Pancreas (tissue), 10 donors: ENCODE results near the gene G6PC2. TPM values are rescaled to one million over a fixed set of nuclear protein-coding genes. Genes with fewer than 3 reads are reported as not detected.

Source experiments
- ATAC-seq, 4 donors: fragments of 200-7000 bp; cut with Tn5 transposase; one replicate each; pipeline versions ENCODE4 v1.8.0 to v1.9.1; 2020; ENCODE audit warnings: mild to moderate bottlenecking in 4 of 4, moderate library complexity in 4 of 4
- DNase-seq, 6 donors: peaks; one replicate each; pipeline ENCODE4 v3.0.0-alpha.2; 2020
- FAIRE-seq: peaks from 2 replicates; lab custom pipeline; 2012; peaks lifted over from hg19 to GRCh38; lab: Jason Lieb, UNC
- H3K27ac ChIP-seq, 4 donors: fragments of 200-600 bp; sonication (generic); 1 replicate in 3 of 4; 2 replicates in 1 of 4; pipeline versions ENCODE4 v1.5.0 to v1.8.0; 2020
- H3K27me3 ChIP-seq, 4 donors: fragments of 200-600 bp; one replicate each; pipeline ENCODE4 v1.8.0; 2021
- H3K36me3 ChIP-seq, 3 donors: fragments of 200-600 bp; sonication (generic) in 1 of 3; one replicate each; pipeline versions ENCODE4 v1.5.0 to v1.8.0; 2020 to 2021
- H3K4me1 ChIP-seq, 3 donors: fragments of 200-600 bp; one replicate each; pipeline ENCODE4 v1.8.0; 2021
- H3K4me3 ChIP-seq, 4 donors: fragments of 200-600 bp; sonication (generic) in 2 of 4; one replicate each; pipeline versions ENCODE4 v1.5.0 to v1.8.0; 2020 to 2021
- H3K9me3 ChIP-seq, 4 donors: fragments of 200-600 bp; one replicate each; pipeline ENCODE4 v1.8.0; 2021
- WGBS, 2 donors: extraction: QIAGEN DNeasy Blood & Tissue Kit; methylation state at CpG; one replicate each; pipeline ENCODE4 v1.1.7; 2013; 5-methylcytosine and 5-hydroxymethylcytosine counted together
- intact Hi-C, 3 donors: fragments of 100-400 bp; cut with DNase I; formaldehyde crosslinking; loops; one replicate each; pipeline versions ENCODE4 v1.11.1 to v1.14.2; 2022
- polyA plus RNA-seq, 2 donors: library from polyadenylated mRNA; stranded (reverse); fragments of 200-250 nt; gene quantifications; one replicate each; pipeline ENCODE4 v1.2.3, GENCODE V29; 2013
- total RNA-seq, 6 donors: library from RNA; stranded (reverse); fragmentation: NEBNext Ultra II Directional in 4 of 6; extraction: Animal tissue kit (Norgen Biotek cat#: 25700) in 4 of 6; gene quantifications; one replicate each; pipeline versions ENCODE4 v1.2.1 to v1.2.4, GENCODE V29; 2021 to 2023
- TF ChIP-seq, protein P1 (sequence below), 4 donors: fragments of 200-600 bp; sonication (generic) in 3 of 4; IDR thresholded peaks; one replicate each; pipeline versions ENCODE4 v1.5.0 to v1.8.0; 2021; ENCODE audit warnings: antibody characterized with exemption in 4 of 4
- donor health status: healthy with polysubstance abuse.
- donor health status: DM: no; HTN: no; CAD: no; lungs with moderate emphysema.
- donor health status: DM: no; HTN: no; CAD: no.
- donor health status: control.
- donor health status: control.
- donor health status: Bipolar disorder and iron deficiency.
- donor health status: DM: yes; HTN: yes; CAD: no.
- donor health status: DM: no; HTN: no; CAD: no.
- donor health status: DM: no; HTN: no; CAD: no.
- donor health status: DM: yes; HTN: yes; CAD: no.

The G6PC2 gene
- total and polyA plus RNA-seq, 8 donors, result 2.2 to 262 (median 18.7) TPM

DNA sequence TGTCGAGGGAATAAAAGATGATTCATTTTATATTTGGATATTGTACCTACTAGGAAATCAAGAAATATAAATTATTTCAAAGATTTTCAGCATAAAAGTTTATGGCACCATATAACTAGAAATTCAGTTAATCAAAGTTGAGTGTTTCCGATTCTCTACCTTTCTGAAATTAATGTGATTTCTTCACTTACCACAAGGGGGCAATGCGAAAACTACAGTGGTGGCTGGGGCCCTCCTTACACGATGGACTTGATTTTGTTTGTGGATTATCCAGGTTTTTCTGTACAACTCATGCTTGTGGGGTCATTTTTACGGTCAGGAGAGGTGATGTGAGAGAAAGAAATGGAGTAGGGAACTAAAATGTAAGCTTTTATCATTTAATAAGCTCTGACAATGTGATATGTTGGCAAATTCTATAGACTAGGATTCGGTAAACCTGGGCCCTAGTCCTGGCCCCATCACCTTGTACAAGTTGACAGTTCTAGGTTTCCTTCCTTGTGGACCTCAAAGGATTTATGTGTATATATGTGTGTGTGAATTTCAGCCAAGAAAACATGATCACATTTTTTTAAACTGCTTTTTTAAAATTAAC lies 47.6 kb downstream of the G6PC2 start:
- intact Hi-C loops, result no loop called here
- H3K9me3 ChIP-seq, result no peaks in the 10 kb centered on the region
- no peak overlapping the region for H3K27ac ChIP-seq
- no peak overlapping the region for H3K4me3 ChIP-seq
- H3K27me3 ChIP-seq, result no peaks in the 10 kb centered on the region
- H3K4me1 ChIP-seq, result no peaks in the 10 kb centered on the region
- FAIRE-seq (no peak), ATAC-seq (no peak), DNase-seq (no peak)
- TF ChIP-seq, protein P1, sequence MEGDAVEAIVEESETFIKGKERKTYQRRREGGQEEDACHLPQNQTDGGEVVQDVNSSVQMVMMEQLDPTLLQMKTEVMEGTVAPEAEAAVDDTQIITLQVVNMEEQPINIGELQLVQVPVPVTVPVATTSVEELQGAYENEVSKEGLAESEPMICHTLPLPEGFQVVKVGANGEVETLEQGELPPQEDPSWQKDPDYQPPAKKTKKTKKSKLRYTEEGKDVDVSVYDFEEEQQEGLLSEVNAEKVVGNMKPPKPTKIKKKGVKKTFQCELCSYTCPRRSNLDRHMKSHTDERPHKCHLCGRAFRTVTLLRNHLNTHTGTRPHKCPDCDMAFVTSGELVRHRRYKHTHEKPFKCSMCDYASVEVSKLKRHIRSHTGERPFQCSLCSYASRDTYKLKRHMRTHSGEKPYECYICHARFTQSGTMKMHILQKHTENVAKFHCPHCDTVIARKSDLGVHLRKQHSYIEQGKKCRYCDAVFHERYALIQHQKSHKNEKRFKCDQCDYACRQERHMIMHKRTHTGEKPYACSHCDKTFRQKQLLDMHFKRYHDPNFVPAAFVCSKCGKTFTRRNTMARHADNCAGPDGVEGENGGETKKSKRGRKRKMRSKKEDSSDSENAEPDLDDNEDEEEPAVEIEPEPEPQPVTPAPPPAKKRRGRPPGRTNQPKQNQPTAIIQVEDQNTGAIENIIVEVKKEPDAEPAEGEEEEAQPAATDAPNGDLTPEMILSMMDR (IDR thresholded peaks at IDR 0.05), result peak in 3 of 4 donors; percentile 13 to 17 (median 14)
- H3K36me3 ChIP-seq, result no peaks in the 10 kb centered on the region
- WGBS, 2 donors, result 54 to 55% methylated on average over 6 of the region's 6 CpGs

DNA sequence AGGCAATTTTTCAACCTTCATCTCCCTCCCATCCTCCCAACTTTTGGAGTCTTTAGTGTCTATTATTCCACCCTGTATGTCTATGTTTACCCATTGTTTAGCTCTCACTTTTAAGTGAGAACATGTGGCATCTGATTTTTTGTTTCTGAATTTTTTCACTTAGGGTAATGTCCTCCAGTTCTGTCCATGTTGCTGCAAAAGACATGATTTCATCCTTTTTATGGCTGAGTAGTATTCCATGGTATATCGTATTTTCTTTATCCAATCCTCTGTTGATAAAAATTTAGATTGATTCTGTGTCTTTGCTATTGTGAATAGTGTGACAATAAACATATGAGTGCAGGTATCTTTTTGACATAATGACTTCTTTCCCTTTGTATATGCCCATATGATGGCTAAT lies 48.2 kb downstream of the G6PC2 start:
- H3K27ac ChIP-seq, result no peak overlapping the region
- no peaks in the 10 kb centered on the region for H3K27me3 ChIP-seq
- FAIRE-seq (no peak), ATAC-seq (no peak), DNase-seq (no peak)
- no peaks in the 10 kb centered on the region for H3K9me3 ChIP-seq
- TF ChIP-seq, protein P1 (IDR thresholded peaks at IDR 0.05), result no peak
- 84 to 92% methylated on average over 1 of the region's 1 CpG for WGBS, 2 donors
- H3K36me3 ChIP-seq, result no peaks in the 10 kb centered on the region
- intact Hi-C loops, result no loop called here
- H3K4me1 ChIP-seq, result no peaks in the 10 kb centered on the region
- H3K4me3 ChIP-seq, result no peak overlapping the region

DNA sequence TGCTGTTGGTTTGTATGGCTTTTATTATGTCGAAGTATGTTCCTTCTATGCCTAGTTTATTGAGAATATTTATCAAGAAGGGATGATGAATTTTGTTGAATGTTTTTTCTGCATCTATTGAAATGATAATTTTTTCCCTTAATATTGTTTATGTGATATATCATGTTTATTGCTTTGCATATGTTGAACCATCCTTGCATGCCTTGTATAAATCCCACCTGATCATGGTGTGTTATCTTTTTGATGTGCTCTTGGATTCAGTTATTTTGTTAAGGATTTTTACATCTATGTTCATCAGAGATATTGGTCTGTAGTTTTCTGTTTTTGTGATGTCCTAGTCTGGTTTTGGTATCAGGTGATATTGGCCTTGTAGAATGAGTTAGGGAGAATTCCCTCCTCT lies 50.8 kb downstream of the G6PC2 start:
- intact Hi-C loops, result no loop called here
- FAIRE-seq (no peak), DNase-seq (no peak), ATAC-seq (no peak)
- Histone ChIP-seq H3K4me1 (no peaks in the 10 kb centered on the region), H3K36me3 (no peaks in the 10 kb centered on the region), H3K9me3 (no peaks in the 10 kb centered on the region), H3K27me3 (no peaks in the 10 kb centered on the region), H3K27ac (no peak overlapping the region), H3K4me3 (no peak overlapping the region)
- WGBS, 2 donors, result 82 to 91% methylated on average over 1 of the region's 1 CpG
- TF ChIP-seq, protein P1 (IDR thresholded peaks at IDR 0.05), result no peak

DNA sequence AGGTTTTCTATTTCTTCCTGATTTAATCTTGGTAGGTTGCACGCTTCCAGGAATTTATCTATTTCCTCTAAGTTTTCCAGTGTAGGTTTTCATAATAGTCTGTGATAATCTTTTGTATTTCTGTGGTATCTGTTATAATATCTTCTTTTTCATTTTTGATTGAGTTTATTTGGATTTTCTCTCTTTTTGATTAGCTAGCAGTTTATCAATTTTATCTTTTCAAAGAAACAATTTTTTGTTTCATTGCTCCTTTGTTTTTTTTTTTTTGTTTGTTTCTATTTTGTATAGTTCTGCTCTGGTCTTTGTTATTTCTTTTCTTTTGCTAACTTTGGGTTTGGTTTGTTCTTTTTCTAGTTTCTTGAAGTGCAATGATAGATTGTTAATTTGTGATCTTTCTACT lies 51.3 kb downstream of the G6PC2 start:
- TF ChIP-seq, protein P1 (IDR thresholded peaks at IDR 0.05), result no peak
- Histone ChIP-seq H3K36me3 (no peaks in the 10 kb centered on the region), H3K4me3 (no peak overlapping the region), H3K9me3 (no peaks in the 10 kb centered on the region), H3K4me1 (no peaks in the 10 kb centered on the region), H3K27ac (no peak overlapping the region), H3K27me3 (no peaks in the 10 kb centered on the region)
- ATAC-seq, result no peak
- peak; percentile 13 for FAIRE-seq
- intact Hi-C loops, result no loop called here
- no peak for DNase-seq
- 69 to 92% methylated on average over 1 of the region's 1 CpG for WGBS, 2 donors

DNA sequence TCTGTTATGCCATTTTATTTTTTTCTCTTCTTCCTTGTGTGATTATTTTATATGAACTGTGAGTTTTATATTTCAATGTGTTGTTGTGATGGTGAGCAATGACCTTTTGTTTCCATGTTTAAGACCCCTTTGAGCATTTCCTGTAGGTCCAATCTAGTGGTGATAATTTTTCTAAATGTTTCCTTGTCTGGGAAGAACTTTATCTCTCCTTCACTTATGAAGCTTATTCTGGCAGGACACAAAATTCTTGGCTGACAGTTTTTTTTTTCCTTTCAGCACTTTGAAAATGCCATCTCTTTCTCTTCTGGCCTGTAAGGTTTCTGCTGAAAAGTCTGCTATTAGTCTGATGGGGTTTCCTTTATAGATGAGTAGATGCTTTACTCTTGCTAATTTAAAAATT lies 53.2 kb downstream of the G6PC2 start:
- intact Hi-C loops, result no loop called here

More for the DNA sequence above, 53.2 kb downstream of the G6PC2 start:
- ATAC-seq (no peak), FAIRE-seq (no peak), DNase-seq (no peak)
- H3K9me3 ChIP-seq, result no peaks in the 10 kb centered on the region
- TF ChIP-seq, protein P1 (IDR thresholded peaks at IDR 0.05), result no peak
- H3K4me1 ChIP-seq, result no peaks in the 10 kb centered on the region
- no peak overlapping the region for H3K27ac ChIP-seq
- no peaks in the 10 kb centered on the region for H3K36me3 ChIP-seq
- no peak overlapping the region for H3K4me3 ChIP-seq
- H3K27me3 ChIP-seq, result no peaks in the 10 kb centered on the region
